ENCODE results near the gene KAZALD1. TPM values are rescaled to one million over a fixed set of nuclear protein-coding genes. Genes with fewer than 3 reads are reported as not detected.

Gene KAZALD1
- total RNA-seq, 1 donor from 2014 or later: 1.3 TPM

GRCh38 chr10:101044117-101044516 is 17.7 kb upstream of the KAZALD1 start:
- Mint-ChIP-seq H3K4me3 (ENCODE audit: low read depth) (no peak overlapping the region), H3K27ac (no peak overlapping the region), H3K4me1 (ENCODE audit: low read depth) (peaks cover 19% of the 10 kb centered on the region), H3K36me3 (ENCODE audit: insufficient read depth) (no peaks in the 10 kb centered on the region), H3K27me3 (peaks cover 57% of the 10 kb centered on the region), H3K9me3 (ENCODE audit: low read depth) (no peaks in the 10 kb centered on the region)
- TF ChIP-seq CTCF (IDR thresholded peaks at IDR 0.05; ENCODE audit: unreplicated experiment): no peak
- no peak for DNase-seq (ENCODE audit: low spot score, unreplicated experiment)

- no peak for DNase-seq (ENCODE audit: low spot score, unreplicated experiment)
- H3K27ac Mint-ChIP-seq: peak overlapping the region; percentile 29
- H3K36me3 Mint-ChIP-seq (ENCODE audit: insufficient read depth): no peaks in the 10 kb centered on the region
- TF ChIP-seq CTCF (IDR thresholded peaks at IDR 0.05; ENCODE audit: unreplicated experiment): no peak
- H3K4me3 Mint-ChIP-seq (ENCODE audit: low read depth): no peak overlapping the region
- H3K27me3 Mint-ChIP-seq: peaks cover 65% of the 10 kb centered on the region
- no peaks in the 10 kb centered on the region for H3K9me3 Mint-ChIP-seq (ENCODE audit: low read depth)
- peaks cover 27% of the 10 kb centered on the region for H3K4me1 Mint-ChIP-seq (ENCODE audit: low read depth)
Measured at GRCh38 chr10:101046332-101047238, 15.2 kb upstream of the KAZALD1 start.

- Mint-ChIP-seq H3K4me1 (ENCODE audit: low read depth) (peaks cover 26% of the 10 kb centered on the region), H3K4me3 (ENCODE audit: low read depth) (no peak overlapping the region)
Measured at GRCh38 chr10:101047268-101047667, 14.5 kb upstream of the KAZALD1 start.

GRCh38 chr10:101047961-101048892 is 13.6 kb upstream of the KAZALD1 start:
- DNase-seq (ENCODE audit: low spot score, unreplicated experiment): peak; percentile 41
- Mint-ChIP-seq H3K27me3 (peaks cover 73% of the 10 kb centered on the region), H3K27ac (peak overlapping the region; percentile 59), H3K4me3 (ENCODE audit: low read depth) (no peak overlapping the region), H3K9me3 (ENCODE audit: low read depth) (no peaks in the 10 kb centered on the region), H3K4me1 (ENCODE audit: low read depth) (peaks cover 20% of the 10 kb centered on the region), H3K36me3 (ENCODE audit: insufficient read depth) (no peaks in the 10 kb centered on the region)
- peak; percentile 52 for TF ChIP-seq CTCF (IDR thresholded peaks at IDR 0.05; ENCODE audit: unreplicated experiment)

More at GRCh38 chr10:101047268-101047667, 14.5 kb upstream of the KAZALD1 start:
- no peaks in the 10 kb centered on the region for H3K9me3 Mint-ChIP-seq (ENCODE audit: low read depth)
- peaks cover 70% of the 10 kb centered on the region for H3K27me3 Mint-ChIP-seq
- no peaks in the 10 kb centered on the region for H3K36me3 Mint-ChIP-seq (ENCODE audit: insufficient read depth)
- no peak for DNase-seq (ENCODE audit: low spot score, unreplicated experiment)
- TF ChIP-seq CTCF (IDR thresholded peaks at IDR 0.05; ENCODE audit: unreplicated experiment): no peak
- H3K27ac Mint-ChIP-seq: peak overlapping the region; percentile 29

Measured in progenitor cell of endocrine pancreas (in vitro differentiated cells).